NCI-H345 treated with DMSO at 0.1 percent for 48 hours (cell line): Measurements from ENCODE around the gene HDAC9.
"Not testable (repeated sequence)": the region's sequence is repeated elsewhere in the genome, so short reads cannot be mapped to it uniquely, and the experiment has no call there.

Experiments
- DNase-seq: peaks from one replicate; lab custom pipeline; 2025; ENCODE audit not compliant: unreplicated experiment; lab: John Stamatoyannopoulos, UW

HDAC9 gene

DNA sequence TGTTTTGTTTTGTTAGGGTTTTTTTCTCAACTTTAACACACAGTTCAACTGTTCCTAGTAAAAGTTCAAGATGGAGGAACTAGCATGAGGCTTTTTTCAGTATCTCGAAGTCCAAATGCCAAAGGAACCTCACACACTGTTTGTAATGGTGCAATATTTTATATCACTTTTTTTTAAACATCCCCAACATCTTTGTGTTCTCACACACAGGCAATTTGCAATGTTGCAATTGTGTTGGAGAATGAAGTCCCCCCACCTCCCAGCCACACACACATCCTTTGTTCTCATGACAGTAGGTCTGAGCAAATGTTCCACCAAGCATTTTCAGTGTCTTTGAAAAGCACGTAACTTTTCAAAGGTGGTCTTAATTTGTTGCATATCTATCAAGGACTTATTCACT lies 501.0 kb downstream of the HDAC9 start:
- DNase-seq = no peak

DNA sequence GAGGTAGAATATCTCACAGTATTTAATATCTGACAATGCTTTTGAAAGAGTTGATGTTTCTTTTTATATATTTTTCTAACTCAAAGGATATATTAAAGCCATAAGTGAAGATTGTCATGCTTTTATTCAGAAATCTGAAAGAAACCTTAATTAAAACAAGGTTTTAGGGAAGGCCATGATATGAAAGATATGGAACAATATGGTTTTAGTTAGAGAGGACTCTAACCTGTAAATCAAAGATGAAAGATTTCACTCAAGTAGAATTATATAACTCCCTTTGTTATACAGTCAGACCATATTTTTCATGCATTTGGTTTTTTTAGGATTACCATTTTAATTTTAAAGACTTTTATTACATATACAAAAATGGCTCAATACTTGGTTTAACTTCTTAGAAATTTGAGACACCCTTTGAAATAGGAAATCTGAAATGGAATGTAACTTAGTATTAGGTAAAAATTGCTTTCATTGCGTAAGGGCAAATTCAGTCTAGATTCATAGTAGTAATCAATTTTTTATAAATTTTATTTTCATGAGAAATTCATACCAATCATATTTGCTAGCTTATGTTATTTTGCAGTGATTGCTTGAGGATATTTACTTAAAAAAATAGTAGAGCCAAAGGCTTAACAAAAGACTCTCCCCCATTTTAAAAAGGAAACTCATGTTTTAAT lies 502.1 kb downstream of the HDAC9 start:
- no peak for DNase-seq

- no peak for DNase-seq
Measured at GRCh38 chr7:19000410-19000809, 504.9 kb downstream of the HDAC9 start.

DNA sequence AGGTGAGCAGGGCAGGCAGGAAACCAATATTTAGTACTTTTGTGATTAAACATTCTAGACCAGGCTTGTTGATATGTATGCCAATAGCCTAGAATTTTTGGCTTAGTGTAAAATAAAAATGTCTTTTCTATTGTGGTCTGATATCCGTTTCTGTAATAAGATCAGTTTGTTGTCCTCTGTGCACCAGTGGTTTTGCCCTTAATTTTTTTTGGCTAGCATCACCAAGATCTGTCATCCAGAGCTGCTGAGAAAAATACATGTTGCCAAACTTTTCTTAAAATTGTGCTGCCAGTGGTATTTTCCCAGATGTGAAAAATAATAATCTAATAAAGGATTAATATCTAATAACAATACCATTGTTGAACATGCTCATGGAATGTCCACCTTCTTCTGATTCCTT lies 506.3 kb downstream of the HDAC9 start:
- DNase-seq = no peak

- DNase-seq = no peak
Measured at GRCh38 chr7:19009241-19009935, 513.8 kb downstream of the HDAC9 start.

GRCh38 chr7:19009936-19010280 lies 514.4 kb downstream of the HDAC9 start:
- DNase-seq = no peak

- DNase-seq = no peak
Measured at GRCh38 chr7:19011212-19011611, 515.7 kb downstream of the HDAC9 start.

GRCh38 chr7:19015098-19015497 lies 519.5 kb downstream of the HDAC9 start:
- no peak for DNase-seq

DNA sequence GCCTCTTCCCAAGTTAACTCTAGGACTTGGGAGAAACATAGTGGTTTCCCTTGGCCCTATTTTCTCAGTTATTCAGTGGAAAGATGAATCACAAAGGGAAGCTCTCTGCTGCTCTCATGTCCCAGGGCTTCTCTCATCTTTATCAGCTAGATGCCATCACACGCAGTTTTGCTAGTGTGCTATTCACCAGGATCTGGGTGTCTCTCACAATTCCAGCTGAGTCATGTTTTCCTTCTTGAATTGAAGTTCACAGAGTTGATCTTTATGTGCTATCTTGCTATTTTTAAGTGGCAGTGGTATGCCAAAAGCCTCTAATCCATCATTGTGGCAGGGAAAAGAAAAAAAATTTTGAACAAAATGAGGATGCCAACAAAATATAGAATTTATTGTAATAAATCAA lies 520.6 kb downstream of the HDAC9 start:
- DNase-seq = no peak

- no peak for DNase-seq
Measured at GRCh38 chr7:19017374-19017773, 521.8 kb downstream of the HDAC9 start.

GRCh38 chr7:19020062-19020461 lies 524.5 kb downstream of the HDAC9 start:
- DNase-seq = no peak

GRCh38 chr7:19020711-19021110 lies 525.2 kb downstream of the HDAC9 start:
- DNase-seq = no peak

GRCh38 chr7:19023477-19023876 lies 527.9 kb downstream of the HDAC9 start:
- no peak for DNase-seq

DNA sequence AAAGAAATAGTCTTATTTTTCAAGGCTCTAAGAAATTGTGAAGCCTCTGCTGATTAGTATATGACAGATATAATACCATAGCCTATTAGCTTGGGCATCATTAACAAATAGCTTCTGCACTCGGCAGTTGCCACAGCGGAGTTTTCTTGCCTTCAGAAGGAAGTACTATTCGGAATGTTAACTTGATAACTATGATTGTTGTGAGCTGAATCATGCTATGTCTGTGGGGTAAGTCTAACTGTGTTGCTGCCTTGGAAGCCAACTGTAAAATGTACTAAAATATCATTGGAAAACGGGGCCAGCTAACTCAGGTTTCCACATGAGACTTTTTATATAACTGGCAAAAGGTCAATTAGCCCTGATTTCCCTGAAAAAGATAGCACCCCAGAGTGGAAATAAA lies 528.7 kb downstream of the HDAC9 start:
- no peak for DNase-seq

GRCh38 chr7:19026888-19027287 lies 531.3 kb downstream of the HDAC9 start:
- DNase-seq = no peak

GRCh38 chr7:19030281-19030680 lies 534.7 kb downstream of the HDAC9 start:
- no peak for DNase-seq

DNA sequence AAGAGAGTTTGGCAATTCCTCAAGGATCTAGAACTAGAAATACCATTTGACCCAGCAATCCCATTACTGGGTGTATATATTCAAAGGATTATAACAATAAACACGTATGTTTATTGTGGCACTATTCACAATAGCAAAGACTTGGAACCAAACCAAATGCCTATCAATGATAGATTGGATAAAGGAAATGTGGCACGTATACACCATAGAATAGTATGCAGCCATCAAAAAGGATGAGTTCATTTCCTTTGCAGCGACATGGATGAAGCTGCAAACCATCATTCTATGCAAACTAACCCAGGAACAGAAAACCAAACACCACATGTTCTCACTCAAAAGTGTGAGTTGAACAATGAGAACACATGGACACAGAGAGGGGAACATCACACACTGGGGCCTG lies 537.4 kb downstream of the HDAC9 start:
- DNase-seq = not testable (repeated sequence)

DNA sequence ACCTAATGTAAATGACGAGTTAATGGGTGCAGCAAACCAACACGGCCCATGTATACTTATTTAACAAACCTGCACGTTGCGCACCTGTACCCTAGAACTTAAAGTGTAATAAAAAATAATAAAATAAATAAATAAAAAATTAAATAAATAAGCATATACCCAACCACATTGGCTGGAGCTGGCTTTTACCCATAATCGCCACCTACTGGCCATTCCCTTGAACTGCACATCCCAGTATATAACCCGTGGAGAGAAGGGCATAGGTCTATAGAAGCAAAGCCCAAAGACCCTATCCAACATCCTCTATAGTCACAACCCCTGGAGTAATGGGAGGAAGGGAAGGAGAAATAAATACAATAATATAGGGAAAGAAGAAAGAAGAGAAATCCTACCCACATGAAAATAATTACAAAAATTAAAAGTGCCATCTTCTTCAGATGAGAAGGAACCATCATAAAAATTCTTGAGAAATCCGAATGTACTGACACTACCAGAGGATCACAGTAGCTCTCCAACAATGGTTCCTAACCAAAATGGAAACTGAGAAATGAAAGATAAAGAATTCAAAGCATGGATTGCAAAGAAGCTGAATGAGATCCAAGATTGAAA lies 556.3 kb downstream of the HDAC9 start:
- DNase-seq = no peak
